HEK293 (cell line): ENCODE measurements around the gene SULT4A1.

Experiments
- CTCF ChIA-PET: fragments of 350-600 bp; formaldehyde crosslinking; extraction: SDS; loops from one replicate; lab custom pipeline; 2021; ENCODE audit warnings: antibody characterized with exemption; lab: Yijun Ruan, JAX
- POLR2A ChIA-PET: fragments of 300-600 bp; formaldehyde crosslinking; extraction: SDS; loops from one replicate; lab custom pipeline; 2020; ENCODE audit warnings: antibody characterized with exemption, inconsistent platforms; lab: Yijun Ruan, JAX
- H3K27ac ChIP-seq: fragments of 200-500 bp; sonication (Bioruptor generic); 2 replicates; pipeline ENCODE4 v1.5.1; 2014; ENCODE audit warnings: low read depth, low read length, control low read depth, inconsistent platforms; ENCODE audit errors: extremely low read depth
- H3K36me3 ChIP-seq, 2 experiments: fragments of 200-500 bp in 1 of 2; sonication (Bioruptor generic) in 1 of 2; 1 replicate in 1 of 2; 2 replicates in 1 of 2; pipeline ENCODE4 v1.5.1; 2014 to 2017; ENCODE audit warnings: inconsistent platforms in 2 of 2, low read length in 2 of 2; ENCODE audit not compliant: control insufficient read depth in 2 of 2, insufficient read depth in 1 of 2
- H3K4me1 ChIP-seq: fragments of 200-500 bp; sonication (Bioruptor generic); 2 replicates; pipeline ENCODE4 v1.5.1; 2014; ENCODE audit warnings: mild to moderate bottlenecking, low read length, inconsistent platforms; ENCODE audit not compliant: control insufficient read depth, insufficient read depth
- H3K4me3 ChIP-seq: 2 replicates; pipeline ENCODE4 v1.5.1; 2011; ENCODE audit warnings: low read depth, mild to moderate bottlenecking, control low read depth, low read length, moderate library complexity
- H3K9me3 ChIP-seq: fragments of 200-500 bp; sonication (Bioruptor generic); 2 replicates; pipeline ENCODE4 v1.5.1; 2014; ENCODE audit warnings: low read depth, low read length, inconsistent platforms; ENCODE audit not compliant: control insufficient read depth, insufficient read depth
- CTCF ChIP-seq: fragments of 450-650 bp; formaldehyde crosslinking; IDR thresholded peaks from 2 replicates; pipeline ENCODE4 v1.5.1; 2016; ENCODE audit warnings: missing biosample characterization, missing genetic modification characterization
- GLIS1 ChIP-seq: fragments of 450-650 bp; formaldehyde crosslinking; IDR thresholded peaks from 2 replicates; pipeline ENCODE4 v1.5.1; 2016; ENCODE audit warnings: missing biosample characterization, missing genetic modification characterization
- HIC1 ChIP-seq: fragments of 450-650 bp; formaldehyde crosslinking; IDR thresholded peaks from 2 replicates; pipeline ENCODE4 v1.5.1; 2016; ENCODE audit warnings: missing biosample characterization, missing genetic modification characterization
- RBAK ChIP-seq: fragments of 450-650 bp; formaldehyde crosslinking; IDR thresholded peaks from 2 replicates; pipeline ENCODE4 v1.5.1; 2016; ENCODE audit warnings: missing biosample characterization, missing genetic modification characterization
- REST ChIP-seq: fragments of 450-650 bp; formaldehyde crosslinking; IDR thresholded peaks from 2 replicates; pipeline ENCODE4 v1.5.1; 2016; ENCODE audit warnings: missing biosample characterization, missing genetic modification characterization
- ZBTB1 ChIP-seq: fragments of 450-650 bp; formaldehyde crosslinking; IDR thresholded peaks from 2 replicates; pipeline ENCODE4 v1.5.1; 2016; ENCODE audit warnings: missing biosample characterization, missing genetic modification characterization
- ZBTB17 ChIP-seq: fragments of 450-650 bp; formaldehyde crosslinking; IDR thresholded peaks from 2 replicates; pipeline ENCODE4 v1.5.1; 2016; ENCODE audit warnings: missing biosample characterization, missing genetic modification characterization
- ZBTB8A ChIP-seq: fragments of 450-650 bp; formaldehyde crosslinking; IDR thresholded peaks from 2 replicates; pipeline ENCODE4 v1.5.1; 2016; ENCODE audit warnings: missing biosample characterization, missing genetic modification characterization
- ZFP69B ChIP-seq: fragments of 450-650 bp; formaldehyde crosslinking; IDR thresholded peaks from 2 replicates; pipeline ENCODE4 v1.5.1; 2016; ENCODE audit warnings: missing biosample characterization, missing genetic modification characterization
- ZNF664 ChIP-seq: fragments of 450-650 bp; formaldehyde crosslinking; IDR thresholded peaks from 2 replicates; pipeline ENCODE4 v1.5.1; 2016; ENCODE audit warnings: missing biosample characterization, missing genetic modification characterization

Gene SULT4A1

GRCh38 chr22:43827003-43827735, 35.1 kb downstream of the SULT4A1 start (continued):
- TF ChIP-seq ZBTB17 (tag by site-specific recombination) (no peak), REST (tag by site-specific recombination) (no peak), RBAK (tag by site-specific recombination) (no peak)

GRCh38 chr22:43826142-43827002, 35.9 kb downstream of the SULT4A1 start:
- Histone ChIP-seq H3K4me3 (no peak overlapping the region), H3K36me3 (peaks cover 0 to 37% of the 10 kb centered on the region in 2 experiments; a peak in 1 of 3 replicates), H3K4me1 (no peaks in the 10 kb centered on the region; the same call in 1 of the 2 replicates), H3K9me3 (no peaks in the 10 kb centered on the region), H3K27ac (no peak overlapping the region)
- TF ChIP-seq GLIS1 (tag by site-specific recombination) (0 out of 2 replicates have a peak, but pooled peaks have one; percentile 6), ZBTB1 (tag by site-specific recombination) (no peak), CTCF (tag by site-specific recombination) (peak; percentile 28; the same call in 1 of the 2 replicates)
- CTCF ChIA-PET, result interaction anchor here (0.6 to 2.1 kb wide), 11 partner anchors 11 to 481 kb away, joined by 3 to 7 read pairs (median 3); no protein-coding TSS in a partner anchor
- POLR2A ChIA-PET, result interaction anchor here (0.6 to 1.7 kb wide), 2 partner anchors 15 to 1356 kb away, joined by 3 to 6 read pairs; partner anchors contain the start of gene EFCAB6

- H3K4me3 ChIP-seq, result no peak overlapping the region
- POLR2A ChIA-PET, result interaction anchor here (1.7 kb wide), 1 partner anchor 14 kb away, joined by 6 read pairs; the partner anchor contains the start of gene EFCAB6
- no peak overlapping the region for H3K27ac ChIP-seq
- CTCF ChIA-PET, result interaction anchor here (0.6 to 2.1 kb wide), 4 partner anchors 57 to 440 kb away, joined by 3 to 7 read pairs (median 5); no protein-coding TSS in a partner anchor
- H3K9me3 ChIP-seq, result no peaks in the 10 kb centered on the region
- H3K36me3 ChIP-seq, result peaks cover 0 to 34% of the 10 kb centered on the region in 2 experiments; a peak in 1 of 3 replicates
- no peak for TF ChIP-seq ZFP69B (tag by site-specific recombination)
- TF ChIP-seq HIC1 (tag by site-specific recombination), result no peak
- no peak for TF ChIP-seq ZNF664
- TF ChIP-seq ZBTB8A, result no peak
- no peaks in the 10 kb centered on the region; the same call in 1 of the 2 replicates for H3K4me1 ChIP-seq
Measured at GRCh38 chr22:43825651-43826050, 36.7 kb downstream of the SULT4A1 start.
